K562 (cell line): ENCODE measurements around the gene RSRC1. TPM values are rescaled to one million over a fixed set of nuclear protein-coding genes. Genes with fewer than 3 reads are reported as not detected.

Experiments
- ATAC-seq: fragments of 200-7000 bp; cut with Tn5 transposase; 3 replicates; pipeline ENCODE4 v1.9.1; 2020; ENCODE audit warnings: moderate library complexity
- BruUV-seq: library from RNA; stranded (reverse); fragments of 400-500 nt; replicated peaks from 2 replicates; lab custom pipeline; 2021; lab: Mats Ljungman, UMichigan
- CTCF ChIA-PET: fragments of 300-600 bp; formaldehyde crosslinking; extraction: SDS; loops from one replicate; lab custom pipeline; 2021; ENCODE audit warnings: low intra/inter-chr PET ratio; lab: Yijun Ruan, JAX
- POLR2A ChIA-PET: fragments of 300-600, 350-650 bp; sonication (Branson Sonifier 250); formaldehyde crosslinking; extraction: SDS; loops from one replicate; lab custom pipeline; 2021; ENCODE audit warnings: antibody characterized with exemption, inconsistent platforms; lab: Yijun Ruan, JAX
- DNase-seq, 4 experiments: peaks; one replicate each; pipeline versions ENCODE4 v3.0.0 to v3.0.0-alpha.2; 2011 to 2018; ENCODE audit warnings: low spot score in 3 of 4, mixed read lengths in 3 of 4; ENCODE audit errors: extremely low read depth in 1 of 4
- FAIRE-seq: peaks from 2 replicates; lab custom pipeline; 2011; peaks lifted over from hg19 to GRCh38; lab: Jason Lieb, UNC
- H2AFZ ChIP-seq: 2 replicates; pipeline ENCODE4 v1.6.0; 2011; ENCODE audit warnings: low read depth, low read length, control low read depth, inconsistent platforms
- H3K27ac ChIP-seq: fragments of 200-600 bp; 3 replicates; pipeline ENCODE4 v1.8.0; 2011; ENCODE audit warnings: low read depth, mild to moderate bottlenecking, control low read depth, inconsistent platforms, low read length, moderate library complexity, mixed read lengths; ENCODE audit errors: extremely low read depth
- H3K27me3 ChIP-seq, 2 experiments: fragments of 300-600 bp in 1 of 2; 2 replicates in 1 of 2; 3 replicates in 1 of 2; pipeline versions ENCODE4 v1.6.0 to v1.8.0; 2011; ENCODE audit warnings: inconsistent platforms in 2 of 2, low read length in 2 of 2, mild to moderate bottlenecking in 1 of 2, mixed read lengths in 1 of 2, moderate library complexity in 1 of 2; ENCODE audit not compliant: control insufficient read depth in 2 of 2, insufficient read depth in 2 of 2
- H3K36me3 ChIP-seq: fragments of 300-600 bp; 3 replicates; pipeline ENCODE4 v1.8.0; 2011; ENCODE audit warnings: mild to moderate bottlenecking, low read length, inconsistent platforms; ENCODE audit not compliant: control insufficient read depth, insufficient read depth
- H3K4me1 ChIP-seq, 2 experiments: fragments of 200-600 bp in 1 of 2; replicated peaks in 1 of 2; 2 replicates in 1 of 2; 3 replicates in 1 of 2; pipeline versions ENCODE4 v1.5.1 to v1.8.0; 2011; ENCODE audit warnings: inconsistent platforms in 2 of 2, low read length in 2 of 2, mild to moderate bottlenecking in 1 of 2, mixed read lengths in 1 of 2, moderate library complexity in 1 of 2; ENCODE audit not compliant: control insufficient read depth in 2 of 2, insufficient read depth in 2 of 2
- H3K4me2 ChIP-seq: 2 replicates; pipeline ENCODE4 v1.6.1; 2011; ENCODE audit warnings: low read length, control low read depth, inconsistent platforms, mixed read lengths; ENCODE audit not compliant: insufficient read depth
- H3K4me3 ChIP-seq: fragments of 200-600 bp; sonication (generic), shearing (Covaris generic); 2 replicates; pipeline ENCODE4 v1.5.1; 2016; ENCODE audit warnings: control low read depth, inconsistent platforms
- H3K79me2 ChIP-seq: fragments of 200-600 bp; 3 replicates; pipeline ENCODE4 v1.8.0; 2011; ENCODE audit warnings: low read length, inconsistent platforms; ENCODE audit not compliant: control insufficient read depth, insufficient read depth
- H3K9ac ChIP-seq, 2 experiments: 2 replicates each; pipeline versions ENCODE4 v1.6.0 to v1.6.1; 2011; ENCODE audit warnings: low read depth in 2 of 2, low read length in 2 of 2, control low read depth in 1 of 2, inconsistent platforms in 1 of 2, mild to moderate bottlenecking in 1 of 2, mixed read lengths in 1 of 2; ENCODE audit not compliant: insufficient read depth in 1 of 2
- H3K9me1 ChIP-seq: one replicate; pipeline ENCODE4 v1.6.0; 2011; ENCODE audit warnings: inconsistent platforms, mild to moderate bottlenecking, low read length, moderate library complexity; ENCODE audit not compliant: control insufficient read depth, insufficient read depth
- H3K9me3 ChIP-seq: replicated peaks from 2 replicates; pipeline ENCODE4 v1.5.1; 2011; ENCODE audit warnings: low read depth, low read length, inconsistent platforms; ENCODE audit not compliant: control insufficient read depth, insufficient read depth
- H4K20me1 ChIP-seq: replicated peaks from 2 replicates; pipeline ENCODE4 v1.6.1; 2011; ENCODE audit warnings: low read length, inconsistent platforms, mixed read lengths; ENCODE audit not compliant: control insufficient read depth, insufficient read depth
- CBX3 ChIP-seq, 2 experiments: IDR thresholded peaks; 1 replicate in 1 of 2; 2 replicates in 1 of 2; pipeline ENCODE4 v1.6.1; 2012; ENCODE audit warnings: inconsistent platforms in 2 of 2, low read length in 2 of 2, borderline replicate concordance in 1 of 2, control low read depth in 1 of 2
- DEAF1 ChIP-seq: fragments of 450-650 bp; formaldehyde crosslinking; IDR thresholded peaks from 2 replicates; pipeline ENCODE4 v1.4.0; 2020; ENCODE audit warnings: mild to moderate bottlenecking, moderate library complexity
- ETS2 ChIP-seq: IDR thresholded peaks from 2 replicates; pipeline ENCODE4 v1.6.1; 2016; ENCODE audit warnings: borderline replicate concordance, missing genetic modification characterization, mild to moderate bottlenecking, moderate library complexity, missing compliant biosample characterization; ENCODE audit not compliant: poor library complexity, severe bottlenecking
- FOXO4 ChIP-seq: fragments of 450-650 bp; formaldehyde crosslinking; IDR thresholded peaks from 2 replicates; pipeline ENCODE4 v1.4.0; 2020; ENCODE audit warnings: mild to moderate bottlenecking, moderate library complexity
- NUFIP1 ChIP-seq: fragments of 450-650 bp; IDR thresholded peaks from 2 replicates; pipeline ENCODE4 v1.6.1; 2018; ENCODE audit not compliant: partially characterized antibody
- ZNF280B ChIP-seq: fragments of 250-450 bp; sonication (Bioruptor Pico); IDR thresholded peaks from 2 replicates; pipeline ENCODE4 v1.5.1; 2021; ENCODE audit warnings: mild to moderate bottlenecking
- WGBS: fragments of 100-300 bp; shearing (Covaris generic); methylation state at CpG from one replicate; pipeline ENCODE4 v1.1.6; 2016; ENCODE audit warnings: low coverage, mixed read lengths; ENCODE audit not compliant: insufficient coverage; ENCODE audit errors: missing lambda C conversion rate; 5-methylcytosine and 5-hydroxymethylcytosine counted together
- in situ Hi-C: fragments of 300-500 bp; cut with MboI; formaldehyde crosslinking; loops from 4 replicates; pipeline ENCODE4 v1.15.0; 2018; ENCODE audit warnings: inconsistent platforms, mixed read lengths
- intact Hi-C: fragments of 100-400 bp; cut with micrococcal nuclease; formaldehyde crosslinking; loops from 2 replicates; pipeline ENCODE4 v1.14.2; 2022
- polyA plus RNA-seq, 8 experiments: library from polyadenylated mRNA; depleted of rRNA in 4 of 8; stranded (reverse) in 5 of 8; unstranded in 3 of 8; fragments of >200 nt; fragmentation: Nextera tagmentation in 2 of 8; fragmentation: Illumina TruSeq in 1 of 8; extraction: Ambion mirVana in 2 of 8; extraction: Trizol in 1 of 8; gene quantifications; 2 replicates each; pipeline versions ENCODE4 v1.2.1 to v1.2.3, GENCODE V29; 2011 to 2014; ENCODE audit warnings: inconsistent platforms in 1 of 8, missing spikeins in 1 of 8
- total RNA-seq, 7 experiments: library from RNA; depleted of rRNA in 6 of 7; stranded (reverse); fragments of >200 nt in 6 of 7; fragmentation: Illumina TruSeq in 2 of 7; extraction: Trizol in 2 of 7; gene quantifications; 2 replicates each; pipeline versions ENCODE4 v1.2.1 to v1.2.3, GENCODE V29; 2011 to 2021; ENCODE audit warnings: low replicate concordance in 1 of 7

Gene RSRC1
- total and polyA plus RNA-seq, 9 of the 15 experiments (the other 6 are each of a cell fraction or from before 2014, with no cell fraction given) = 19.3 to 128 (median 75.5) TPM

- no peak for TF ChIP-seq DEAF1
- TF ChIP-seq ZNF280B (CRISPR knock-in tag) = no peak
- no peak for TF ChIP-seq CBX3 (IDR thresholded peaks at IDR 0.05; ENCODE audit: borderline replicate concordance in 1 of 2, low read length in 2 of 2)
- TF ChIP-seq ETS2 = no peak
- TF ChIP-seq FOXO4 (CRISPR knock-in tag) = no peak
Observed at GRCh38 chr3:158505117-158505516, 395.2 kb downstream of the RSRC1 start (continued).

- no TSS peak for BruUV-seq
- Histone ChIP-seq H3K79me2 (no peaks in the 10 kb centered on the region), H3K27me3 (no peaks in the 10 kb centered on the region), H3K4me3 (no peak overlapping the region), H3K27ac (no peak overlapping the region), H2AFZ (no peak overlapping the region), H3K9ac (no peak overlapping the region), H3K4me2 (no peak overlapping the region), H4K20me1 (no peaks in the 10 kb centered on the region), H3K36me3 (no peaks in the 10 kb centered on the region), H3K4me1 (no peaks in the 10 kb centered on the region), H3K9me3 (no peaks in the 10 kb centered on the region), H3K9me1 (no peaks in the 10 kb centered on the region)
- TF ChIP-seq NUFIP1 = no peak
- FAIRE-seq (no peak), DNase-seq (no peak), ATAC-seq (no peak)
- in situ Hi-C loops = no loop called here
- ChIA-PET CTCF (no interaction called here), POLR2A (no interaction called here)
- 45% methylated on average over 5 of the region's 5 CpGs for WGBS
- intact Hi-C loops = no loop called here
Observed at GRCh38 chr3:158506456-158506855, 396.6 kb downstream of the RSRC1 start.
